ENCODE results near the gene HNRNPA2B1.

DNA sequence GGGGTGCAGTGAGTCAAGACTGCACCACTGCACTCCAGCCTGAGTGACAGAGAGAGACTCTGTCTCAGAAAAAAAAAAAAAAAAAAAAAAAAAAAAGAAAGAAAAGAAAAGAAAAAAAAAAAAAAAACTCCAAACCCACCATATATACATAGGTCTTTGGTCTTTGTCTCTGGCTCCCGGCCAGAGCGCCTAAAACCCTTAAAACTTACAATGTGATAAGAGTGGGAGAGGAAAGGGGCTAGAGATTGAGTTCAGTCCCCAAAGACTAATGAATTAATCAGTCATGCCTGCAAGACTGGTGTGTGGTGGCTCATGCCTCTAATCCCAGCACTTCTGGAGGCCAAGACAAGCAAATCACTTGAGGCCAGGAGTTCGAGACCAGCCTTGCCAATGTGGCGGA is 55.3 kb downstream of the HNRNPA2B1 start:
- no peak for TF ChIP-seq EP300 (IDR thresholded peaks at IDR 0.05)
- TF ChIP-seq, protein P1, sequence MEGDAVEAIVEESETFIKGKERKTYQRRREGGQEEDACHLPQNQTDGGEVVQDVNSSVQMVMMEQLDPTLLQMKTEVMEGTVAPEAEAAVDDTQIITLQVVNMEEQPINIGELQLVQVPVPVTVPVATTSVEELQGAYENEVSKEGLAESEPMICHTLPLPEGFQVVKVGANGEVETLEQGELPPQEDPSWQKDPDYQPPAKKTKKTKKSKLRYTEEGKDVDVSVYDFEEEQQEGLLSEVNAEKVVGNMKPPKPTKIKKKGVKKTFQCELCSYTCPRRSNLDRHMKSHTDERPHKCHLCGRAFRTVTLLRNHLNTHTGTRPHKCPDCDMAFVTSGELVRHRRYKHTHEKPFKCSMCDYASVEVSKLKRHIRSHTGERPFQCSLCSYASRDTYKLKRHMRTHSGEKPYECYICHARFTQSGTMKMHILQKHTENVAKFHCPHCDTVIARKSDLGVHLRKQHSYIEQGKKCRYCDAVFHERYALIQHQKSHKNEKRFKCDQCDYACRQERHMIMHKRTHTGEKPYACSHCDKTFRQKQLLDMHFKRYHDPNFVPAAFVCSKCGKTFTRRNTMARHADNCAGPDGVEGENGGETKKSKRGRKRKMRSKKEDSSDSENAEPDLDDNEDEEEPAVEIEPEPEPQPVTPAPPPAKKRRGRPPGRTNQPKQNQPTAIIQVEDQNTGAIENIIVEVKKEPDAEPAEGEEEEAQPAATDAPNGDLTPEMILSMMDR (IDR thresholded peaks at IDR 0.05): no peak

All from sigmoid colon (tissue), 4 donors.